NCI-H2196 (cell line): ENCODE measurements around the gene SPATA31C1.
"Not testable (repeated sequence)": the region's sequence is repeated elsewhere in the genome, so short reads cannot be mapped to it uniquely, and the experiment has no call there.

Experiments
- DNase-seq: peaks from one replicate; lab custom pipeline; 2025; ENCODE audit not compliant: unreplicated experiment; lab: John Stamatoyannopoulos, UW

SPATA31C1 gene

DNA sequence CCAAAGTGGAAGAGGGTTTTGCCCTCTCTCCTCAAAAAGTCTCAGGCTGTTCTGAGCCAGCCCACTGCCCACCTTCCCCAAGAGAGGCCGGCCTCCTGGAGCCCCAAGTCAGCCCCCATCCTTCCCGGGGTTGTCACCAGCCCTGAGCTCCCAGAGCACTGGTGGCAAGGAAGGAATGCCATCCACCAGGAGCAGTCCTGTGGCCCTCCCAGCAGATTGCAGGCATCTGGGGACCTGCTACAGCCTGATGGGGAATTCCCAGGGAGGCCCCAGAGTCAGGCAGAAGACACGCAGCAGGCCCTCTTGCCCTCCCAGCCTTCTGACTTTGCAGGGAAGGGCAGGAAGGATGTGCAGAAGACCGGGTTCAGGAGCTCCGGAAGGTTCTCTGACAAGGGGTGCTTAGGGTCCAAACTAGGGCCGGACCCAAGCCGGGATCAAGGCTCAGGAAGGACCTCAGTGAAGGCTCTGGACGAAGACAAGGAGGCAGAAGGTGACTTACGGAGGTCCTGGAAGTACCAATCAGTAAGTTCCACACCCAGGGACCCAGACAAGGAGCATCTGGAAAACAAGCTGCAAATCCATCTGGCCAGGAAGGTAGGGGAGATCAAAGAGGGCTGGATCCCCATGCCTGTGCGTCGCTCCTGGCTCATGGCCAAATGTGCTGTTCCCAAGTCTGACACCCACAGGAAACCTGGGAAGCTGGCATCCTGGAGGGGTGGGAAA, 31.4 kb upstream of the SPATA31C1 start:
- DNase-seq = no peak

DNA sequence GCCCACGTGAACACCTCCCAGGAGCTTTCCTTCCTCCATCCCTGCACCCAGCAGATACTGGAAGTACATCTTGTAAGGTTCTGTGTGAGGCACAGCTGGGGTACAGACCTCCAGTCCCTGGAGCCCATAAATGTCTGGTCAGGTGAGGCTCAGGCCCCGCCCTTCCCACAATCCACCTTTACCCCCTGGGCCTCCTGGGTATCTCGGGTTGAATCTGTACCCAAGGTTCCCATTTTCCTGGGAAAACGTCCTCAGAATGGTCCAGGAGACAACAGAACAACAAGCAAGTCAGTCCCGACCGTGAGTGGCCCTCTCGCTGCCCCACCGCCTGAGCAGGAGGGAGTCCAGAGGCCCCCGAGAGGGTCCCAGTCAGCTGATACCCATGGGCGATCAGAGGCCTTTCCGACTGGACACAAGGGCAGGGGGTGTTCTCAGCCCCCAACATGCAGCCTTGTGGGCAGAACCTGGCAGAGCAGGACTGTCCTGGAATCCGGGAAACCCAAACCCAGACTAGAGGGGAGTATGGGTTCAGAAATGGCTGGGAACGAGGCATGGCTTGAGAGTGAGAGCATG, 30.7 kb upstream of the SPATA31C1 start:
- DNase-seq = no peak

DNA sequence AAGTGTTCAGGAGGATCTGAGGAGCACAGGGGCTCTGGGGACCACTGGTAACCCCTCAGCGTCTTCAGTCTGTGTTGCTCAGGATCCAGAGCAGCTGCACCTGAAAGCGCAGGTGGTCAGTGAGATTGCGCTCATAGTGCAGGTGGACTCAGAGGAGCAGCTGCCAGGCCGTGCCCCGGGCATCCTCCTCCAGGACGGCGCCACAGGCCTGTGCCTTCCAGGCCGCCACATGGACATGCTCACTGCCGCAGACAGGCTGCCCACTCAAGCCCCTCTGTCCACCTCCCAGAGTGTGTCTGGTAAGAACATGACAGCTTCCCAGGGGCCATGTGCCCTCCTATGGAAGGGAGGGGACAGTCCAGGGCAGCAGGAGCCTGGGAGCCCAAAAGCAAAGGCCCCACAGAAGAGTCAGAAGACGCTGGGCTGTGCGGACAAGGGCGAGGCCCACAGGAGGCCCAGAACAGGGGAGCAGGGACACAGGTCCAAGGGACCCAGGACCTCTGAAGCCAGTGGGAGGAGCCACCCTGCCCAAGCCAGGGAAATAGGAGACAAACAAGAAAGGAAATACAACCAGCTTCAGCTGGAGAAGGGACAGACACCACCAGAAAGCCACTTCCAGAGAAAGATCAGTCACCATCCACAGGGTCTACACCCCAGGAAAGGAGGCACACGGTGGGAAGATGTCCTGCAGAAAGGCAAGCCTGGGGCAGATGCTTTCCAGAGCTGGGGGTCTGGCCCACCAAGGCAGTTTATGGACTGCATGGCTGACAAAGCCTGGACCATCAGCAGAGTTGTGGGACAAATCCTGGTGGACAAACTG, 29.9 kb upstream of the SPATA31C1 start:
- no peak for DNase-seq

DNA sequence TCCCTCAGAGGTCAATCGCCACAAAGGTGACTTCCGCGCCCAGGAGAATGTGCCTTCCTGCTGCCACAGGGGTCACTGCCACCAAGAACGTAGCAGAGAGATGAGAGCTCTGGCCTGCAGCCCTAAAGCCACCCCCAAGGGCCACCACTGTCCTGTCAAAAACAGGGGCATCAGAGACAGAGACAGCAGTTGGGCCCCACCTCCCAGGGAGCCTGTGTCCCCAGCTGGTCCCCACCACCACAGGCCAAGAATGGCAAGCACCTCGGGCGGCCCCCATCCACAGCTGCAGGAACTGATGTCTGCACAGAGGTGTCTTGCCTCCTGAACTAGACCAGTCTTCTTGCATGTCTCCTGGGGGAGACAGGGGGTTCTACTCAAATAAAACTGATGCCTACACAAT, 29.3 kb upstream of the SPATA31C1 start:
- DNase-seq = no peak

DNA sequence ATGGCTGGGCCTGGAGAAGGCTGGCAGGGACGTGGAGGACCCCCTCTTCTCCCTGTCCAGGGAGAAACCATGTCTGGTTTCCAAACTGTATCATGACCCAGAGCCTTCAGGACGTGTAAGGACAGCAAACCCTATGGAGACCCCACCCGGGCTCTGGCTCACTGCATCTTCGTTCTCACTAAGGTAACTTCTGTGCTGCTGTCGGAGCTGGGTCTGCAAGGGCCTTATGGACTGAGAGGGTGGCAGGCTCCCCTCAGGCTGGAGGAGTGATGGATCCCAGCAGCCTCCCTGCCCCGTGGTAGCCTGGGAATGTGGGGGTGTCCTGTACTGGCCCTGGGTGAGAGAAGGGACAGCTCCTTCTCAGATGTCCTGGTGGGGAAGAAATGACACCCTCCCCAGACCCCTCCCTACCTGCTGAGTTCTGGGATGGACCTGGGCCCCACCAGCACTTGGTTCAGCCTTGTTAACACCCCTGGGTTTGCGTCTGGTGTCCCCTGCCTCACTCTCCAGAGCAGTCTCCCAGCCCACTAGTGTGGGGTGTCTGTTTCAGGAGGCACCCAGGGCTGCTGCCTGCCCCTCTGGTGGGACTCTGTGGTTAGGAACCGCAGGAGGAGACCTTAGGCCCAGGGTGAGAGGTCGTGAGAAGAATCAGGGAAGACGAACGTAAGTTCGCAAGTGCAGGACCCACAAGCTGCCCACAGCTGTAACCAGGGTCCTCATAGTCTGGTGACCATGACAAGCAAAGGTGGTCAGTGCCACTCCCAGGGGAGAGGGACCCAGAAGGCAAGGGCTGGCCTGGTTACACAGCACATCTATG, 28.5 kb upstream of the SPATA31C1 start:
- DNase-seq = no peak

DNA sequence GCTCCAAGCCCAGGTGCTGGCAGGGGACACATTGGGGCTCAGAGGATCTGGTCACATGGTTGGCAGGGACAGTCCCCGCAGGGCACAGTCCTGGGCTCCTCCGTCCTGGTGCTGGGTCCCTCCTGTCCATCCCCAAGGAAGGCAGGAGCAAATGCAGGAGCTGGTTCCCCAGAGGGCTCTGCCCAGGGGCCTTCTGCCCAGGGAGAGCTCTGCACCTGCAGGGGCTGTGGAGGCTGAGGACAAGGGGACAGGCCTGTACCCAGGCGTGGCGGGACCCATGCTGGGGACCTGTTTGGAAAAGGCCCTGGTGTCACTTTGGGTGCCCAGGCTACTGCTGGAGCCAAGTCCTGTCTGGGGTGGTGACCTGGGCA, 27.9 kb upstream of the SPATA31C1 start:
- no peak for DNase-seq

DNA sequence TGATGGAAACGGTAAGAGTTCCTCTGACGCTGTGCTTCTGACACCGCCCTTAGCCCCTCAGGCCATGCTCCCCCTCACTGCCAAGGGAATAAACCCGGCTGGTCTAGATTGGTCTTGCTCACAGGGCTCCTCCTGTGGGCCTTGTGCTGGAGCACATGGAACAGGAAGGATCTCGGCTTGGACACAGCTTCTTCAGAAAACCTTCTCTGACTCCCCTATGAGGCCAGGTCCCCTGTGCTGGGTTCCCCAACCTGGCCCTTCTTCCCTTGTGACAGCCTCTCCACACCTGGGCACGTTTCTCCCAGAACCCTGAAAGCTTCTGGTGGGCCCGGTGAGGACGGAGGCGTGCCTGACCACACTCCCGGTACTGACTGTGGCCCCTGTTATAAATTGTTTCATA, 26.9 kb upstream of the SPATA31C1 start:
- no peak for DNase-seq

DNA sequence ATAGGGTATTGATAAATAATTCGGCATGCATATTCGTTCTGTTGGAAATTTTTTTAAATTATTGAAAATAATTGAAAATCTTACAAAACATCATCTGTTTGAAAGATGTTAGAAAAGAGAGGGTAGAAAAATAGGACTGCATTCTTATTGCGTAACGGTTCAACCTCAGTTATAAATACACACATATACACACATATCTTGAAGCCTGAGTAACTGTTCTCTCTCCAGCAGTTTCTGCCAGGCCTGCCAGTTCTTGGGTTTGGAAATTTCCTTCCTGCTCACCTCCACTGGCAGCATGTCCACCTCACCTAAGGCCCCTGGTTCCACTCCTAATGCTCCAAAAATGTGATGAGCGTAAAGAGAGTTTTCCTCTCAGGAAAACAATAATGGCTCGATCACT, 26.0 kb upstream of the SPATA31C1 start:
- DNase-seq = no peak

DNA sequence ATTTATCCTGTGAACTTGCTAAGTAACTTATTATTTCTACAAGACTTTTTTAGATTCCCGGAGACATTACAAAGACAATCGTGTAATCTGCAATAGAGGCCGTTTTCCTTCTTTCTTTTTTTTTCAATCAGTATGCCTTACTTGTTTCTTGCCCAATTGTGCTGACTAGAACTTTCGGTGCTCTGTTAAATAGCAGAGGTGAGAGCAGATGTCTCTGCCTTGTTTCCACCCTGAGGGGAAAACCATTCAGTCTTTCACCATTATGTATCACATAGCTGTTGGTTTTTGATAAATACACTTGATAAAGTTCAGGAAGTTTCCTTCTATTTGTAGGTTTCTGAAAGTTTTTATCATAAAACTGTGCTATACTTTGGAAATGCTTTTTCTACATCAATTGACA, 24.8 kb upstream of the SPATA31C1 start:
- DNase-seq = no peak

DNA sequence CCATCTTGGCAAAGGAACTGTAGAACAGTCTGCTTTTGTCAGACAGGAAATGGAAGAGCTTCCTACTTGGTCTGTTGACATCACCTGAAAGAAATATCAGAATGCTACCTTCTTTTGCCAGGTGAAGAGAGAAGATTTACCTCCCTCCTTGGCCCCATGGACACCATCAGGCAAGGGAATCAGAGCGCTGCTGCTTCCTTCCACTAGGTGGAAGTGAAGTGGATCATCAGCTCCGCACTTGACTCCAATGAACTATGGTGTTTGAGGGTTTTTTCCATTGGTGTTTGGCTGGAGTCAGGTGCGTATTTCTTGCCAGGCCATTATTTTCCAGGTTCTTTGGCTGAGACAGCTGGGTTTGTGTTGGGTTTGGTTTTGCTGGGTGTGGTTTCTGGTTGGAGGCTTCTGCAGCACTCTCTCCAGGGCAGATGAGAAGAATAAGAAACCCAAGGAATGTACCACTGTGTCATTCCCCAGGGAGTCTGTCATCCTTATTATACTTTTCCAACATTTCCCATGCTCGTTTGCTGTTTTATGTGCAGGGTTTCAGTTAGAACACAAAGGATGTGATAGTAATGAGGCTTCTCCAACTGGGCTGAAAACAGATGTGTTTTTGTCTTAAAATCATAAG, 22.6 kb upstream of the SPATA31C1 start:
- DNase-seq = no peak

DNA sequence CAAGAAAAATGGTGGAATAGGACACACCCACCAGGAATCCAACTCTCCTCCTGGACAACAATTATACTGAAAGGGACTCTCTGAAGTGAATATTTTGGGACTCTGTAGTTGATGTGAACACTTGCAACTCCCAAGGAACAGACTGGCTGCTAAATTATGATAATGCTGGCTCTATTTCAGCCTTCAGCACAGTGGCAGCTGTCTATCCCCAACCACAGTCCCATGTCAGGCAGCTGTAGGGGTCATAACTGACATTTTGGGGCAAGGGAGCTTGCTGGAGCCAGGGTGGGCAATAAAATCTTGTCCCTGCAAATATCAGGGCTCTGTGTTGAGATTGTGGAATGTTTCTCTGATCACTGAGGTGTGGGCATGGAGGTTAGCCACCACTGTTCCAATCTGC, 20.9 kb upstream of the SPATA31C1 start:
- DNase-seq = no peak

DNA sequence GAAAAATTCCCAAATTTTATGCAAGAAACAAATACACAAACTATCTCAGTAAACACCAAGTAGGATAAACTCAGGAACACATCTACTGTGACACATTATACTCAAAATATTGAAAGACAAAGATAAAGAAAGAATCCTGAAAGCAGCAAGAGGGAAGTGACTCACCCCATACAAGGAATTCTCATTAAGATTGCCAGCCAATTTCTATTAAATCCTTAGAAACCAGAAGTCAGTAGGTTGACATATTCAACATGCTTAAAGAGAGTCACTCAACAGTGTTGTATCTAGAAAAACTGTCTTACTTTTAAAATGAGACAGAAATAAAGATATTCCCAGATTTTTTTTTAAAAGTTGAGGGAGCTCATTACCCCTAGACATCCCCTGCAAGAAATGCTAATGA, 19.6 kb upstream of the SPATA31C1 start:
- DNase-seq = no peak

DNA sequence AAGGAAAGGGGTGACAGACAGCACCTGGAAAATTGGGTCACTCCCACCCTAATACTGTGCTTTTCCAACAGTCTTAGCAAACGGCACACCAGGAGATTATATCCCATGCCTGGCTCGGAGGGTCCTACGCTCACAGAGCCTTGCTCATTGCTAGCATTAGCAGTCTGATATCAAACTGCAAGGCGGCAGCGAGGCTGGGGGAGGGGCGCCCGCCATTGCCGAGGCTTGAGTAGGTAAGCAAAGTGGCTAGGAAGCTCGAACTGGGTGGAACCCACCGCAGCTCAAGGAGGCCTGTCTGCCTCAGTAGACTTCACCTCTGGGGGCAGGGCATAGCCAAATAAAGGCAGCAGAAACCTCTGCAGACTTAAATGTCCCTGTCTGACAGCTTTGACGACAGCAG, 15.4 kb upstream of the SPATA31C1 start:
- DNase-seq = not testable (repeated sequence)

DNA sequence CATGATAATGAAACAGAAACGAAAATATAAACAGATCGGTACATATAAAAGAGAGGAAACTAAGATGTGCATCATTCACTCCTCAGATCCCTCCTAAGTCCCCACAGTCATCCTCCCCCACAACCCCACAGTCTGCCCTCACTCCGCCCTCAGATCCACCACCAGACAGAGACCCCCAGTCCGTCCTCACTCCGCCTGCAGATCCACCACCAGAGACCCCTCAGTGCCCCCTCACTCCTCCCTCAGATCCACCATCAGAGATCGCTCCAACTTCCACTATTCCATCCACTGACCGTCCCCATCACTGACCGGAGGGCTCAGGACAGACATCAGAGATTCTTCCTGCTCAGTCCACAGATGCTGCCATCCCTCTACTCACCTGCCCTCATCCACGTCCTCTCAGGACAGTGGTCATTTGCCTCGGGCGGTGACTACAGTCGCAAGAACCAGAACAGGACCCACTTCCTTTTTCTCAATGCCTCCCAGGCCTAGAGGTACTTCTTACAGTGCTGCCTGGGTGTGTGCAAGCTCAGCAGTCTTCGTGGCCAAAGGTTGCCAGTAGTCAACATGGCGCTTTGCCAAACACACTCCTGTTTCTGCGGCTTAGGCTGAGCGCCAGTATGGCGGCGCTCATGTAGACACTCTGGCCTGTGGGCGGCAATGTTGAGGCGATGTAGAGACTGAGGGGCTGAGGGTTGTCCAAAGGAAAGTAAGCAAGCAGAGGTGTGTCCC, 8.3 kb upstream of the SPATA31C1 start:
- DNase-seq = peak; percentile 81

DNA sequence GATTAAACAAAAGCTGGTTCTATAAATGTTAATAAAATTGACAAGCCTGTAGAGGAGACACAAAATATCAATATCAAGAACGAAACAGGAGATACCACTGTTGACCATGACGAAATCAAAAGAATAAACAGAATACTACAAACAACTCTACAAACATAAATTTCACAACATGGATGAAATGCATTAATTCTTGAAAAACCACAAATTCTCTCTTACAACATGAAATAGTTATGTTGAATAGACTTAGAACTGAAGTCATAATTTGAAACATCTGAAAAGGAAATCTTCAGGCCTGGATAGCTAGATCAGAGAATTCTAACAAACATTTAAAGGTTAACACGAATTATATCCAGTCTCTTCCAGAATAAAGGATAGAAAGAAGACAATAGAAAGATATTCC, 6.9 kb upstream of the SPATA31C1 start:
- DNase-seq = no peak

DNA sequence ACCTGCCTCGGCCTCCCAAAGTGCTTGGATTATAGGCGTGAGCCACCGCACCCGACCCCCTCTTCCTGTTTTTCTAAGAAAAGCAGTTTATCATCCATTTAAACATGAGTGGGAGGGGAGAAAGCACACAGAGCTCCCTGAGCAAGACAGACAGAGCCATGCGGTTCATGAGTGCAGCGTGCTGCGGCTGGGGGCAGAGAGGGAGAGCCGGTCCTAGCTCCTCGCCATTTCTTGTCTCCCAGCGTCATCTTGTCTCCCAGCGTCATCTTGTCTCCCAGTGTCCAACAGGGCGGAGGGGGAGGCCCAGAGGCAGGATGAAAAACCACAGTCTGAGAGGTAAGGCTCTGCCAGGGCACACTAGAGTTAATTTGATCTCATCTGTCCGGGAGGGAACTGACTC, 1.3 kb downstream of the SPATA31C1 start:
- DNase-seq = not testable (repeated sequence)

DNA sequence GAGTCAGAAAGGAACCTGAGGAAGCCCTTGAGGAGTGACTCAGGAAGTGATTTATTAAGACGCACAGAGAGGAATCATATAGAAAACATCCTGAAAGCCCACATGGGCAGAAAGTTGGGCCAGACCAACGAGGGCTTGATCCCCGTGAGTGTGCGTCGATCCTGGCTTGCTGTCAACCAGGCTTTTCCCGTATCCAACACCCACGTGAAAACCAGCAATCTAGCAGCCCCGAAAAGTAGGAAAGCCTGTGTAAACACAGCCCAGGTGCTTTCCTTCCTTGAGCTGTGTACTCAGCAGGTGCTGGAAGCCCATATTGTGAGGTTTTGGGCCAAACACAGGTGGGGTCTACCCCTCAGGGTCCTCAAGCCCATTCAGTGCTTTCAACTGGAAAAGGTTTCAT, 3.8 kb downstream of the SPATA31C1 start:
- DNase-seq = not testable (repeated sequence)

DNA sequence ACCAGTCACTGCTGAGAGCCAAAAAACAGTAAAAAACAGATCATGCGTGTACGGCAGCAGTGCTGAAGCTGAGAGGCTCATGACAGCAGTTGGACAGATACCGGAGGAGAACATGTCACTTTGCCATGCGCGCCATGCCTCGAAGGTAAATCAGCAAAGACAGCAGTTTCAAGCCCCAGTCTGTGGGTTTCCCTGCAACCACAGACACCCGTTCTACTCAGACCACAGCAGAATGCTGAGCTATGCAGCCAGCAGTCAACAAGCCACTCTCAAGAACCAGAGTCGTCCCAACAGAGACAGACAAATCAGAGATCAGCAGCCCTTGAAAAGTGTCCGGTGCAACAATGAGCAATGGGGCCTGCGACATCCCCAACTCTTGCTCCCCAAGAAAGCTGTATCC, 5.2 kb downstream of the SPATA31C1 start:
- not testable (repeated sequence) for DNase-seq

DNA sequence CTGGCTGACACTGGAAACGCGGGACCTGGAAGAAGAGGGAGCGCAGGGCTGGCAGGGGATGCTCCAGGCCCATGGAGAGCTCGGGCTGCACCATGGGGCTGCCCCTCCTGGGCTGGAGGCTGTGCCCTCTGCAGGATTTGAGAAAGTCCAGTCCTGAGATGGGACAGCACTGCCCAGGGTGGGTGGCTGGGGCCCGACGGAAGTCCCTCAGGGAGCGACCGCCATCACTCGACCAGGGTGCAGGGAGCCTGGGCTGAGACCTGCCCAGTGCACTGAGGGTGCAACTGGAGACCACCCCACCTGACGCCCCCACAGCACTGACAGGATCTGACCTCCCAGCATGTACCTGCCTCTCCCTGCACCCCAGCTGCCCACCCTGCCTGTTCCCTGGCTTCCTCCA, 7.1 kb downstream of the SPATA31C1 start:
- not testable (repeated sequence) for DNase-seq

DNA sequence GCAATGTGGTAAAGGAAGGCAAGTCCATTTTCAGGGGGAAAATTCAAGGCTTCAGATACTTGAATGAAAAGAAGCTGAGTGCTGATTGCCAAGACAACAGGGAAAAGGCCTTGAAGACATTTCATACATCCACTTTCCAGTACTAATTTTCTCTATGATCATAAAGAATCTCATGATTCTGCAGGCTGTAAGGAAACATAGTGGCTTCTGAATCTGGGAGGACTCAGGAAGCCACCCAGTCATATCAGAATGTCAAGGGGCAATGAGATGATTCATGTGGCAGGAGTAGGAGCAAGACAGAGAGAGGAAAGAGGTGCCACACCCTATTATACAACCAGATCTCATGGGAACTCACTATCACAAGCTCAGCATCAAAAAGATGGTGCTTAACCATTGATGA, 11.4 kb downstream of the SPATA31C1 start:
- not testable (repeated sequence) for DNase-seq
